Esophagus muscularis mucosa (tissue), 3 donors: ENCODE measurements around the gene MTPN.

Experiments
- CTCF ChIP-seq, 3 experiments: fragments of 200-600 bp in 2 of 3; fragments of 450-650 bp in 1 of 3; sonication (generic) in 2 of 3; IDR thresholded peaks; one replicate each; pipeline ENCODE4 v1.5.1; 2017 to 2019; ENCODE audit warnings: antibody characterized with exemption in 3 of 3, mild to moderate bottlenecking in 2 of 3, moderate library complexity in 1 of 3
- POLR2AphosphoS5 ChIP-seq, 2 donors: sonication (generic); formaldehyde crosslinking; IDR thresholded peaks; one replicate each; pipeline ENCODE4 v1.6.1; 2017; ENCODE audit warnings: antibody characterized with exemption in 2 of 2

- TF ChIP-seq CTCF (IDR thresholded peaks at IDR 0.05) (no peak), POLR2AphosphoS5 (IDR thresholded peaks at IDR 0.05) (no peak)
Measured at GRCh38 chr7:135966341-135967043, 10.7 kb downstream of the MTPN start.
